ENCODE results near the gene SSH2.
"Not testable (repeated sequence)": the region's sequence is repeated elsewhere in the genome, so short reads cannot be mapped to it uniquely, and the experiment has no call there.

The SSH2 gene

GRCh38 chr17:29800457-29800856 lies 129.6 kb downstream of the SSH2 start:
- H3K9ac ChIP-seq (ENCODE audit: low read depth, low read length), result no peak overlapping the region
- H3K27ac ChIP-seq (ENCODE audit: low read depth, low read length), result no peak overlapping the region
- H3K27me3 ChIP-seq (ENCODE audit: control insufficient read depth, insufficient read depth, low read length), result no peaks in the 10 kb centered on the region
- no peaks in the 10 kb centered on the region for H3K4me1 ChIP-seq (ENCODE audit: control insufficient read depth, insufficient read depth, low read length)
- no peaks in the 10 kb centered on the region for H3K9me3 ChIP-seq (ENCODE audit: control insufficient read depth, insufficient read depth, low read length)
- H3K36me3 ChIP-seq (ENCODE audit: control insufficient read depth, insufficient read depth, low read length), result no peaks in the 10 kb centered on the region
- no peak overlapping the region for H3K4me3 ChIP-seq (ENCODE audit: low read depth, low read length)

- no peak overlapping the region for H3K27ac ChIP-seq (ENCODE audit: low read depth, low read length)
- H3K27me3 ChIP-seq (ENCODE audit: control insufficient read depth, insufficient read depth, low read length), result no peaks in the 10 kb centered on the region
- no peaks in the 10 kb centered on the region for H3K4me1 ChIP-seq (ENCODE audit: control insufficient read depth, insufficient read depth, low read length)
- H3K36me3 ChIP-seq (ENCODE audit: control insufficient read depth, insufficient read depth, low read length), result no peaks in the 10 kb centered on the region
- H3K4me3 ChIP-seq (ENCODE audit: low read depth, low read length), result no peak overlapping the region
- H3K9me3 ChIP-seq (ENCODE audit: control insufficient read depth, insufficient read depth, low read length), result no peaks in the 10 kb centered on the region
- no peak overlapping the region for H3K9ac ChIP-seq (ENCODE audit: low read depth, low read length)
These were observed 133.4 kb downstream of the SSH2 start for GRCh38 chr17:29796652-29797051.

- Histone ChIP-seq H3K27ac (ENCODE audit: low read depth, low read length) (no peak overlapping the region), H3K4me3 (ENCODE audit: low read depth, low read length) (no peak overlapping the region), H3K4me1 (ENCODE audit: control insufficient read depth, insufficient read depth, low read length) (peaks cover 17% of the 10 kb centered on the region), H3K27me3 (ENCODE audit: control insufficient read depth, insufficient read depth, low read length) (no peaks in the 10 kb centered on the region), H3K9me3 (ENCODE audit: control insufficient read depth, insufficient read depth, low read length) (no peaks in the 10 kb centered on the region), H3K36me3 (ENCODE audit: control insufficient read depth, insufficient read depth, low read length) (no peaks in the 10 kb centered on the region), H3K9ac (ENCODE audit: low read depth, low read length) (no peak overlapping the region)
These were observed 136.5 kb downstream of the SSH2 start for GRCh38 chr17:29793501-29793900.

- no peaks in the 10 kb centered on the region for H3K9me3 ChIP-seq (ENCODE audit: control insufficient read depth, insufficient read depth, low read length)
- H3K4me3 ChIP-seq (ENCODE audit: low read depth, low read length), result no peak overlapping the region
- peaks cover 24% of the 10 kb centered on the region for H3K4me1 ChIP-seq (ENCODE audit: control insufficient read depth, insufficient read depth, low read length)
- H3K9ac ChIP-seq (ENCODE audit: low read depth, low read length), result no peak overlapping the region
- no peak overlapping the region for H3K27ac ChIP-seq (ENCODE audit: low read depth, low read length)
- H3K36me3 ChIP-seq (ENCODE audit: control insufficient read depth, insufficient read depth, low read length), result no peaks in the 10 kb centered on the region
- H3K27me3 ChIP-seq (ENCODE audit: control insufficient read depth, insufficient read depth, low read length), result no peaks in the 10 kb centered on the region
These were observed 138.5 kb downstream of the SSH2 start for GRCh38 chr17:29791336-29792080.

- H3K4me1 ChIP-seq (ENCODE audit: control insufficient read depth, insufficient read depth, low read length), result peaks cover 27% of the 10 kb centered on the region
- H3K9me3 ChIP-seq (ENCODE audit: control insufficient read depth, insufficient read depth, low read length), result no peaks in the 10 kb centered on the region
- H3K4me3 ChIP-seq (ENCODE audit: low read depth, low read length), result no peak overlapping the region
- H3K36me3 ChIP-seq (ENCODE audit: control insufficient read depth, insufficient read depth, low read length), result no peaks in the 10 kb centered on the region
- H3K27me3 ChIP-seq (ENCODE audit: control insufficient read depth, insufficient read depth, low read length), result no peaks in the 10 kb centered on the region
- H3K9ac ChIP-seq (ENCODE audit: low read depth, low read length), result no peak overlapping the region
- peak overlapping the region; percentile 81 for H3K27ac ChIP-seq (ENCODE audit: low read depth, low read length)
These were observed 140.5 kb downstream of the SSH2 start for GRCh38 chr17:29789196-29790170.

- no peaks in the 10 kb centered on the region for H3K27me3 ChIP-seq (ENCODE audit: control insufficient read depth, insufficient read depth, low read length)
- H3K4me1 ChIP-seq (ENCODE audit: control insufficient read depth, insufficient read depth, low read length), result peaks cover 27% of the 10 kb centered on the region
- H3K4me3 ChIP-seq (ENCODE audit: low read depth, low read length), result no peak overlapping the region
- no peaks in the 10 kb centered on the region for H3K9me3 ChIP-seq (ENCODE audit: control insufficient read depth, insufficient read depth, low read length)
- no peak overlapping the region for H3K9ac ChIP-seq (ENCODE audit: low read depth, low read length)
- H3K27ac ChIP-seq (ENCODE audit: low read depth, low read length), result no peak overlapping the region
- H3K36me3 ChIP-seq (ENCODE audit: control insufficient read depth, insufficient read depth, low read length), result no peaks in the 10 kb centered on the region
These were observed 142.0 kb downstream of the SSH2 start for GRCh38 chr17:29787995-29788394.

- Histone ChIP-seq H3K27me3 (ENCODE audit: control insufficient read depth, insufficient read depth, low read length) (no peaks in the 10 kb centered on the region), H3K9me3 (ENCODE audit: control insufficient read depth, insufficient read depth, low read length) (no peaks in the 10 kb centered on the region), H3K9ac (ENCODE audit: low read depth, low read length) (no peak overlapping the region), H3K4me1 (ENCODE audit: control insufficient read depth, insufficient read depth, low read length) (peaks cover 6% of the 10 kb centered on the region), H3K27ac (ENCODE audit: low read depth, low read length) (no peak overlapping the region), H3K4me3 (ENCODE audit: low read depth, low read length) (no peak overlapping the region), H3K36me3 (ENCODE audit: control insufficient read depth, insufficient read depth, low read length) (no peaks in the 10 kb centered on the region)
These were observed 147.1 kb downstream of the SSH2 start for GRCh38 chr17:29782917-29783316.

GRCh38 chr17:29779812-29780190 lies 150.2 kb downstream of the SSH2 start:
- not testable (repeated sequence) for H3K9ac ChIP-seq (ENCODE audit: low read depth, low read length); H3K27ac ChIP-seq (ENCODE audit: low read depth, low read length); H3K4me1 ChIP-seq (ENCODE audit: control insufficient read depth, insufficient read depth, low read length); H3K9me3 ChIP-seq (ENCODE audit: control insufficient read depth, insufficient read depth, low read length); H3K4me3 ChIP-seq (ENCODE audit: low read depth, low read length); H3K27me3 ChIP-seq (ENCODE audit: control insufficient read depth, insufficient read depth, low read length); H3K36me3 ChIP-seq (ENCODE audit: control insufficient read depth, insufficient read depth, low read length)

GRCh38 chr17:29778956-29779811 lies 150.8 kb downstream of the SSH2 start:
- no peak overlapping the region for H3K9ac ChIP-seq (ENCODE audit: low read depth, low read length)
- no peaks in the 10 kb centered on the region for H3K4me1 ChIP-seq (ENCODE audit: control insufficient read depth, insufficient read depth, low read length)
- no peaks in the 10 kb centered on the region for H3K27me3 ChIP-seq (ENCODE audit: control insufficient read depth, insufficient read depth, low read length)
- H3K27ac ChIP-seq (ENCODE audit: low read depth, low read length), result no peak overlapping the region
- no peaks in the 10 kb centered on the region for H3K9me3 ChIP-seq (ENCODE audit: control insufficient read depth, insufficient read depth, low read length)
- no peak overlapping the region for H3K4me3 ChIP-seq (ENCODE audit: low read depth, low read length)
- H3K36me3 ChIP-seq (ENCODE audit: control insufficient read depth, insufficient read depth, low read length), result no peaks in the 10 kb centered on the region

GRCh38 chr17:29777663-29778062 lies 152.4 kb downstream of the SSH2 start:
- H3K4me3 ChIP-seq (ENCODE audit: low read depth, low read length), result no peak overlapping the region
- H3K27me3 ChIP-seq (ENCODE audit: control insufficient read depth, insufficient read depth, low read length), result no peaks in the 10 kb centered on the region
- no peaks in the 10 kb centered on the region for H3K4me1 ChIP-seq (ENCODE audit: control insufficient read depth, insufficient read depth, low read length)
- no peak overlapping the region for H3K9ac ChIP-seq (ENCODE audit: low read depth, low read length)
- no peaks in the 10 kb centered on the region for H3K36me3 ChIP-seq (ENCODE audit: control insufficient read depth, insufficient read depth, low read length)
- no peak overlapping the region for H3K27ac ChIP-seq (ENCODE audit: low read depth, low read length)
- H3K9me3 ChIP-seq (ENCODE audit: control insufficient read depth, insufficient read depth, low read length), result no peaks in the 10 kb centered on the region
